PC-9 (cell line): ENCODE data around the gene COL25A1. TPM values are rescaled to one million over a fixed set of nuclear protein-coding genes. Genes with fewer than 3 reads are reported as not detected.

Experiments
- BruUV-seq: library from RNA; stranded (reverse); fragments of 400-500 nt; replicated peaks from 2 replicates; lab custom pipeline; 2021; lab: Mats Ljungman, UMichigan
- CTCF ChIA-PET: fragments of 300-600 bp; sonication (Branson Sonifier 250); formaldehyde crosslinking; loops from one replicate; lab custom pipeline; 2022; ENCODE audit warnings: antibody characterized with exemption; lab: Charles Lee
- POLR2A ChIA-PET: fragments of 300-600 bp; sonication (Branson Sonifier 250); formaldehyde crosslinking; loops from one replicate; lab custom pipeline; 2022; ENCODE audit warnings: antibody characterized with exemption; ENCODE audit not compliant: unreplicated experiment; lab: Charles Lee
- DNase-seq, 2 experiments: peaks; one replicate each; pipeline versions ENCODE4 v3.0.0 to v3.0.0-alpha.2; 2015 to 2022; ENCODE audit warnings: mixed read lengths in 1 of 2
- H2AFZ ChIP-seq: fragments of 200-600 bp; sonication (generic); 2 replicates; pipeline ENCODE4 v1.8.1; 2017; ENCODE audit warnings: antibody characterized with exemption
- H3F3A ChIP-seq: fragments of 200-600 bp; sonication (generic); 2 replicates; pipeline ENCODE4 v1.8.1; 2017; ENCODE audit warnings: antibody characterized with exemption, mild to moderate bottlenecking, low read depth; ENCODE audit not compliant: insufficient read depth
- H3K27ac ChIP-seq: fragments of 200-600 bp; sonication (generic); 2 replicates; pipeline ENCODE4 v1.6.1; 2016; ENCODE audit warnings: mixed run types
- H3K27me3 ChIP-seq: fragments of 200-600 bp; sonication (generic); 2 replicates; pipeline ENCODE4 v1.6.1; 2016; ENCODE audit warnings: low read depth, mixed run types; ENCODE audit not compliant: insufficient read depth
- H3K36me3 ChIP-seq: fragments of 200-600 bp; sonication (generic); 2 replicates; pipeline ENCODE4 v1.6.1; 2016; ENCODE audit warnings: low read depth, mixed run types
- H3K4me1 ChIP-seq: fragments of 200-600 bp; sonication (generic); replicated peaks from 2 replicates; pipeline ENCODE4 v1.6.1; 2016; ENCODE audit warnings: mixed run types; ENCODE audit not compliant: insufficient read depth
- H3K4me2 ChIP-seq: fragments of 200-600 bp; sonication (generic); 2 replicates; pipeline ENCODE4 v1.6.1; 2017; ENCODE audit warnings: mixed run types
- H3K4me3 ChIP-seq: fragments of 200-600 bp; sonication (generic); 2 replicates; pipeline ENCODE4 v1.6.1; 2016; ENCODE audit warnings: mixed run types
- H3K79me2 ChIP-seq: fragments of 200-600 bp; sonication (generic); 2 replicates; pipeline ENCODE4 v1.6.1; 2017; ENCODE audit warnings: low read depth, mixed run types
- H3K9me2 ChIP-seq: fragments of 200-600 bp; sonication (generic); 2 replicates; pipeline ENCODE4 v1.8.1; 2017; ENCODE audit warnings: mild to moderate bottlenecking; ENCODE audit not compliant: insufficient read depth
- H3K9me3 ChIP-seq: fragments of 200-600 bp; sonication (generic); 2 replicates; pipeline ENCODE4 v1.8.1; 2016; ENCODE audit warnings: low read depth; ENCODE audit not compliant: insufficient read depth
- H4K20me1 ChIP-seq: fragments of 200-600 bp; sonication (generic); 2 replicates; pipeline ENCODE4 v1.8.1; 2017; ENCODE audit not compliant: insufficient read depth
- CTCF ChIP-seq: fragments of 200-600 bp; sonication (generic); conservative IDR thresholded peaks from 2 replicates; pipeline ENCODE4 v1.6.1; 2017; ENCODE audit warnings: mixed run types, antibody characterized with exemption, mild to moderate bottlenecking, moderate library complexity
- EZH2 ChIP-seq: fragments of 200-600 bp; sonication (generic); IDR thresholded peaks from 2 replicates; pipeline ENCODE4 v1.8.0; 2017; ENCODE audit warnings: antibody characterized with exemption, low read depth
- intact Hi-C: fragments of 100-400 bp; cut with micrococcal nuclease; formaldehyde crosslinking; loops from one replicate; pipeline ENCODE4 v1.10.0; 2022; ENCODE audit not compliant: unreplicated experiment
- total RNA-seq: library from RNA; stranded (reverse); gene quantifications from 2 replicates; pipeline ENCODE4 v1.2.3, GENCODE V29; 2021

Gene COL25A1
- total RNA-seq, 1 experiment from 2014 or later, result not detected

DNA sequence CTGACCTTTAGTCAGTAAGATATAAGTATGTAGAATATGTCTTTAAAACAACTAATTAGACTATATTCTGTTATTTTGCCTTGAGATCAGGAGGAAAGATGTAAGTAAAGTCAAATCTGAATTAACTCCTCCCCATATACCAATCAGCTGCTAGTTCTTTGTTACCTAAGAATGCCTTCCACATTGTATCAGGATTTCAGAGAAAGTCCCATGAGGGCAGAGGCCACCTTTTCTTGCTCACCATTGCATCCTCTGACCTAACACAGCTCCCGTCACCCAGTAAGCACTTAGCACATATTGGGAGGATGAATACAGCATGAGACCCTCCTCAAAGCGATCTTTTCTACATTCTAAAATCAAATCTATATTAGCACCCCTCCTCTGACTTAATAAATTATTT is 87.0 kb downstream of the COL25A1 start:
- CTCF ChIA-PET, result no interaction called here
- Histone ChIP-seq H3K27ac (no peak overlapping the region), H3K9me2 (no peaks in the 10 kb centered on the region), H3K79me2 (no peaks in the 10 kb centered on the region), H3F3A (no peaks in the 10 kb centered on the region), H3K4me2 (no peak overlapping the region), H3K9me3 (no peaks in the 10 kb centered on the region), H3K36me3 (no peaks in the 10 kb centered on the region), H4K20me1 (no peaks in the 10 kb centered on the region), H2AFZ (no peak overlapping the region), H3K4me1 (no peaks in the 10 kb centered on the region), H3K27me3 (no peaks in the 10 kb centered on the region), H3K4me3 (no peak overlapping the region)
- POLR2A ChIA-PET, result no interaction called here
- intact Hi-C loops, result no loop called here
- DNase-seq, result no peak
- no TSS peak for BruUV-seq
- TF ChIP-seq EZH2 (no peak), CTCF (no peak)

- ChIA-PET POLR2A (no interaction called here), CTCF (no interaction called here)
- Histone ChIP-seq H3K9me3 (no peaks in the 10 kb centered on the region), H4K20me1 (no peaks in the 10 kb centered on the region), H3K27me3 (no peaks in the 10 kb centered on the region), H3K79me2 (no peaks in the 10 kb centered on the region), H3K4me2 (no peak overlapping the region), H3K4me1 (no peaks in the 10 kb centered on the region), H3K4me3 (no peak overlapping the region), H3K36me3 (no peaks in the 10 kb centered on the region), H2AFZ (no peak overlapping the region), H3K27ac (no peak overlapping the region), H3F3A (no peaks in the 10 kb centered on the region), H3K9me2 (no peaks in the 10 kb centered on the region)
- intact Hi-C loops, result no loop called here
- DNase-seq, result no peak
- BruUV-seq, result no TSS peak
- TF ChIP-seq EZH2 (no peak), CTCF (no peak)
Observed at GRCh38 chr4:109214622-109215301, 87.7 kb downstream of the COL25A1 start.

GRCh38 chr4:109213056-109213455 is 89.4 kb downstream of the COL25A1 start:
- no peak for DNase-seq
- intact Hi-C loops, result no loop called here
- H3K4me3 ChIP-seq, result no peak overlapping the region
- no peaks in the 10 kb centered on the region for H3K9me3 ChIP-seq
- ChIA-PET CTCF (no interaction called here), POLR2A (no interaction called here)
- no TSS peak for BruUV-seq
- no peak overlapping the region for H3K4me2 ChIP-seq
- H3K27ac ChIP-seq, result no peak overlapping the region
- H3K27me3 ChIP-seq, result no peaks in the 10 kb centered on the region
- no peaks in the 10 kb centered on the region for H3K36me3 ChIP-seq
- no peaks in the 10 kb centered on the region for H3F3A ChIP-seq
- H3K4me1 ChIP-seq, result no peaks in the 10 kb centered on the region
- H2AFZ ChIP-seq, result no peak overlapping the region
- TF ChIP-seq EZH2 (no peak), CTCF (no peak)
- no peaks in the 10 kb centered on the region for H4K20me1 ChIP-seq
- no peaks in the 10 kb centered on the region for H3K79me2 ChIP-seq
- no peaks in the 10 kb centered on the region for H3K9me2 ChIP-seq
